K562 (cell line): ENCODE data around the gene DNAJB2. TPM values are rescaled to one million over a fixed set of nuclear protein-coding genes. Genes with fewer than 3 reads are reported as not detected.

Experiments
- FIP1L1 ChIP-seq: fragments of 200-400 bp; formaldehyde crosslinking; IDR thresholded peaks from 2 replicates; pipeline ENCODE4 v1.6.1; 2018; ENCODE audit warnings: mild to moderate bottlenecking, low read depth, low read length; ENCODE audit not compliant: poor library complexity, severe bottlenecking
- FOS ChIP-seq: IDR thresholded peaks from 3 replicates; pipeline ENCODE4 v1.6.1; 2011; ENCODE audit not compliant: insufficient read length; ENCODE audit errors: extremely low read depth
- GTF2E2 ChIP-seq: fragments of 200-800 bp; sonication (Bioruptor generic); IDR thresholded peaks from 2 replicates; pipeline ENCODE4 v1.6.1; 2016; ENCODE audit warnings: missing genetic modification characterization, missing compliant biosample characterization
- KAT7 ChIP-seq: sonication (generic); formaldehyde crosslinking; IDR thresholded peaks from 2 replicates; pipeline ENCODE4 v1.8.0; 2022; ENCODE audit warnings: missing genetic modification reagents, mild to moderate bottlenecking, borderline replicate concordance
- MTA3 ChIP-seq: fragments of 450-650 bp; formaldehyde crosslinking; IDR thresholded peaks from 2 replicates; pipeline ENCODE4 v1.6.1; 2017; ENCODE audit warnings: mild to moderate bottlenecking, borderline replicate concordance
- NFRKB ChIP-seq: fragments of 450-650 bp; IDR thresholded peaks from 2 replicates; pipeline ENCODE4 v1.6.1; 2016; ENCODE audit warnings: low read depth
- NFYB ChIP-seq: IDR thresholded peaks from 2 replicates; pipeline ENCODE4 v1.6.1; 2011; ENCODE audit warnings: mild to moderate bottlenecking, moderate library complexity; ENCODE audit not compliant: insufficient read length; ENCODE audit errors: extremely low read depth
- POLR2A ChIP-seq: fragments of 450-650 bp; conservative IDR thresholded peaks from 2 replicates; pipeline ENCODE4 v1.6.1; 2016
- SAP30 ChIP-seq: fragments of 200-600 bp; sonication (generic); IDR thresholded peaks from 2 replicates; pipeline ENCODE4 v1.6.1; 2012; ENCODE audit warnings: borderline replicate concordance, low read depth, mild to moderate bottlenecking, moderate library complexity, low read length, control low read depth, inconsistent platforms; ENCODE audit not compliant: insufficient read depth, poor library complexity, severe bottlenecking
- TAF7 ChIP-seq: fragments of 450-650 bp; IDR thresholded peaks from 2 replicates; pipeline ENCODE4 v1.6.1; 2016; ENCODE audit warnings: missing genetic modification characterization, missing compliant biosample characterization
- polyA plus RNA-seq, 8 experiments: library from polyadenylated mRNA; depleted of rRNA in 4 of 8; stranded (reverse) in 5 of 8; unstranded in 3 of 8; fragments of >200 nt; fragmentation: Nextera tagmentation in 2 of 8; fragmentation: Illumina TruSeq in 1 of 8; extraction: Ambion mirVana in 2 of 8; extraction: Trizol in 1 of 8; gene quantifications; 2 replicates each; pipeline versions ENCODE4 v1.2.1 to v1.2.3, GENCODE V29; 2011 to 2014; ENCODE audit warnings: inconsistent platforms in 1 of 8, missing spikeins in 1 of 8
- total RNA-seq, 7 experiments: library from RNA; depleted of rRNA in 6 of 7; stranded (reverse); fragments of >200 nt in 6 of 7; fragmentation: Illumina TruSeq in 2 of 7; extraction: Trizol in 2 of 7; gene quantifications; 2 replicates each; pipeline versions ENCODE4 v1.2.1 to v1.2.3, GENCODE V29; 2011 to 2021; ENCODE audit warnings: low replicate concordance in 1 of 7
- TF ChIP-seq, protein P1 (sequence below), 2 experiments: fragments of 450-650 bp; conservative IDR thresholded peaks; 2 replicates each; pipeline ENCODE4 v1.6.1; 2017; ENCODE audit warnings: mild to moderate bottlenecking in 2 of 2, moderate library complexity in 2 of 2
- TF ChIP-seq, protein P2 (sequence below): fragments of 250-450 bp; sonication (Bioruptor Pico); IDR thresholded peaks from 2 replicates; pipeline ENCODE4 v1.4.0; 2020; ENCODE audit warnings: mild to moderate bottlenecking
- TF ChIP-seq, protein P3 (sequence below), 2 experiments: fragments of 450-650 bp; IDR thresholded peaks; 2 replicates each; pipeline ENCODE4 v1.6.1; 2016
- TF ChIP-seq, protein P4 (sequence below): fragments of 450-650 bp; IDR thresholded peaks from one replicate; pipeline ENCODE4 v1.6.1; 2018; ENCODE audit warnings: mild to moderate bottlenecking, moderate library complexity; ENCODE audit not compliant: partially characterized antibody
- TF ChIP-seq, protein P5 (sequence below): IDR thresholded peaks from 2 replicates; pipeline ENCODE4 v1.6.1; 2011; ENCODE audit not compliant: insufficient read length; ENCODE audit errors: extremely low read depth
- TF ChIP-seq, protein P6 (sequence below): fragments of 450-650 bp; IDR thresholded peaks from 2 replicates; pipeline ENCODE4 v1.6.1; 2016; ENCODE audit warnings: mild to moderate bottlenecking

DNAJB2 gene
- total and polyA plus RNA-seq, 9 of the 15 experiments (the other 6 are each of a cell fraction or from before 2014, with no cell fraction given) = 0.08 to 3.0 (median 2.2) TPM; not detected in 1

DNA sequence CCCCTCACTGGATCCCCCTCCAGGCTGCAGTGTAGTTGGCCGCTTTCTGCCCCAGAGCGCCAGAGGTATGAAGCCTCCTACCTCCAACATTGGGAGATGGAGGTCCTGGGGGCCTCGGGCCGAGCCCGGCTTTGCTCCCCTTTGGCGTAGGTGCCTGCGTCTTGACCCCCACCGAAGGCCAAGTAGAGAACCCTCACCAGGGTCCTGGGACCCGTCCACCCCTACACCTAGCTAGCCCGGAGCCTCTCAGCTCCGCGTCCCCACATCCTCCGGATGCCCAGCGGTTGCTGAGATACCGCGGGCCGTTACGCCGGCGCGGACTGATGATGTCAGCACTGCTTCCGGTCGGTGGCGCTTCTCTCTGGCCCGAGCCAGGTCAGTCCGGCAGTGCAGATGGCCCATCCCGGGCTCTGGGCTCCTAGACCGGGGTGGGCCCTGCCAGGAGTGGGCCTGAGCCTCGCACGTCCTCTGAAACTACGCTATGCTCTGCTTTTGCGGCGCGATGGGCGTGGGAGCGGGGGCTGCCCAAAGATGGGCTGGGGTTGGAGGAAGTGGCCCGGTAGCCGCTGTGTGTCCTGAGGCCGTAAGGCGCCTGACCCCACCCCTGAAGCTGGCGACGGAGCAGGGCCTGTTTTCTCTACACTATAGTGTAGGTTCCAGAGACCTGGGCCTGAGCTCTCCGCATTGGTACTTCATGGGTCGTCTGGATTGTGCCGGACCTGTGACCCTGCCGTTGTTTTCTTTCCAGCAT lies 33.8 kb upstream of the DNAJB2 start, which contains the start of the genes GLB1L and STK16 (continued):
- TF ChIP-seq, protein P1, sequence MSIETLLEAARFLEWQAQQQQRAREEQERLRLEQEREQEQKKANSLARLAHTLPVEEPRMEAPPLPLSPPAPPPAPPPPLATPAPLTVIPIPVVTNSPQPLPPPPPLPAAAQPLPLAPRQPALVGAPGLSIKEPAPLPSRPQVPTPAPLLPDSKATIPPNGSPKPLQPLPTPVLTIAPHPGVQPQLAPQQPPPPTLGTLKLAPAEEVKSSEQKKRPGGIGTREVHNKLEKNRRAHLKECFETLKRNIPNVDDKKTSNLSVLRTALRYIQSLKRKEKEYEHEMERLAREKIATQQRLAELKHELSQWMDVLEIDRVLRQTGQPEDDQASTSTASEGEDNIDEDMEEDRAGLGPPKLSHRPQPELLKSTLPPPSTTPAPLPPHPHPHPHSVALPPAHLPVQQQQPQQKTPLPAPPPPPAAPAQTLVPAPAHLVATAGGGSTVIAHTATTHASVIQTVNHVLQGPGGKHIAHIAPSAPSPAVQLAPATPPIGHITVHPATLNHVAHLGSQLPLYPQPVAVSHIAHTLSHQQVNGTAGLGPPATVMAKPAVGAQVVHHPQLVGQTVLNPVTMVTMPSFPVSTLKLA (conservative IDR thresholded peaks at IDR 0.05) = peak; percentile 37 to 81
- TF ChIP-seq FOS (no peak), POLR2A (peak; percentile 92), GTF2E2 (tag) (no peak), NFYB (no peak), SAP30 (peak; percentile 61), FIP1L1 (no peak), KAT7 (CRISPR knock-in tag) (peak; percentile 73; the same call in 1 of the 2 replicates), TAF7 (no peak), MTA3 (no peak; the same call in 1 of the 2 replicates), NFRKB (0 out of 2 replicates have a peak, but pooled peaks have one; percentile 27)
- TF ChIP-seq, protein P2, sequence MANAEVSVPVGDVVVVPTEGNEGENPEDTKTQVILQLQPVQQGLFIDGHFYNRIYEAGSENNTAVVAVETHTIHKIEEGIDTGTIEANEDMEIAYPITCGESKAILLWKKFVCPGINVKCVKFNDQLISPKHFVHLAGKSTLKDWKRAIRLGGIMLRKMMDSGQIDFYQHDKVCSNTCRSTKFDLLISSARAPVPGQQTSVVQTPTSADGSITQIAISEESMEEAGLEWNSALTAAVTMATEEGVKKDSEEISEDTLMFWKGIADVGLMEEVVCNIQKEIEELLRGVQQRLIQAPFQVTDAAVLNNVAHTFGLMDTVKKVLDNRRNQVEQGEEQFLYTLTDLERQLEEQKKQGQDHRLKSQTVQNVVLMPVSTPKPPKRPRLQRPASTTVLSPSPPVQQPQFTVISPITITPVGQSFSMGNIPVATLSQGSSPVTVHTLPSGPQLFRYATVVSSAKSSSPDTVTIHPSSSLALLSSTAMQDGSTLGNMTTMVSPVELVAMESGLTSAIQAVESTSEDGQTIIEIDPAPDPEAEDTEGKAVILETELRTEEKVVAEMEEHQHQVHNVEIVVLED = 0 out of 2 replicates have a peak, but pooled peaks have one; percentile 51
- TF ChIP-seq, protein P3, sequence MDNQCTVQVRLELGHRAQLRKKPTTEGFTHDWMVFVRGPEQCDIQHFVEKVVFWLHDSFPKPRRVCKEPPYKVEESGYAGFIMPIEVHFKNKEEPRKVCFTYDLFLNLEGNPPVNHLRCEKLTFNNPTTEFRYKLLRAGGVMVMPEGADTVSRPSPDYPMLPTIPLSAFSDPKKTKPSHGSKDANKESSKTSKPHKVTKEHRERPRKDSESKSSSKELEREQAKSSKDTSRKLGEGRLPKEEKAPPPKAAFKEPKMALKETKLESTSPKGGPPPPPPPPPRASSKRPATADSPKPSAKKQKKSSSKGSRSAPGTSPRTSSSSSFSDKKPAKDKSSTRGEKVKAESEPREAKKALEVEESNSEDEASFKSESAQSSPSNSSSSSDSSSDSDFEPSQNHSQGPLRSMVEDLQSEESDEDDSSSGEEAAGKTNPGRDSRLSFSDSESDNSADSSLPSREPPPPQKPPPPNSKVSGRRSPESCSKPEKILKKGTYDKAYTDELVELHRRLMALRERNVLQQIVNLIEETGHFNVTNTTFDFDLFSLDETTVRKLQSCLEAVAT (IDR thresholded peaks at IDR 0.05) = peak in 1 of 2 experiments; percentile 89; a peak in 3 of 4 replicates
- TF ChIP-seq, protein P4, sequence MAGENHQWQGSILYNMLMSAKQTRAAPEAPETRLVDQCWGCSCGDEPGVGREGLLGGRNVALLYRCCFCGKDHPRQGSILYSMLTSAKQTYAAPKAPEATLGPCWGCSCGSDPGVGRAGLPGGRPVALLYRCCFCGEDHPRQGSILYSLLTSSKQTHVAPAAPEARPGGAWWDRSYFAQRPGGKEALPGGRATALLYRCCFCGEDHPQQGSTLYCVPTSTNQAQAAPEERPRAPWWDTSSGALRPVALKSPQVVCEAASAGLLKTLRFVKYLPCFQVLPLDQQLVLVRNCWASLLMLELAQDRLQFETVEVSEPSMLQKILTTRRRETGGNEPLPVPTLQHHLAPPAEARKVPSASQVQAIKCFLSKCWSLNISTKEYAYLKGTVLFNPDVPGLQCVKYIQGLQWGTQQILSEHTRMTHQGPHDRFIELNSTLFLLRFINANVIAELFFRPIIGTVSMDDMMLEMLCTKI = no peak
- TF ChIP-seq, protein P5, sequence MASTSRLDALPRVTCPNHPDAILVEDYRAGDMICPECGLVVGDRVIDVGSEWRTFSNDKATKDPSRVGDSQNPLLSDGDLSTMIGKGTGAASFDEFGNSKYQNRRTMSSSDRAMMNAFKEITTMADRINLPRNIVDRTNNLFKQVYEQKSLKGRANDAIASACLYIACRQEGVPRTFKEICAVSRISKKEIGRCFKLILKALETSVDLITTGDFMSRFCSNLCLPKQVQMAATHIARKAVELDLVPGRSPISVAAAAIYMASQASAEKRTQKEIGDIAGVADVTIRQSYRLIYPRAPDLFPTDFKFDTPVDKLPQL = no peak
- TF ChIP-seq, protein P6, sequence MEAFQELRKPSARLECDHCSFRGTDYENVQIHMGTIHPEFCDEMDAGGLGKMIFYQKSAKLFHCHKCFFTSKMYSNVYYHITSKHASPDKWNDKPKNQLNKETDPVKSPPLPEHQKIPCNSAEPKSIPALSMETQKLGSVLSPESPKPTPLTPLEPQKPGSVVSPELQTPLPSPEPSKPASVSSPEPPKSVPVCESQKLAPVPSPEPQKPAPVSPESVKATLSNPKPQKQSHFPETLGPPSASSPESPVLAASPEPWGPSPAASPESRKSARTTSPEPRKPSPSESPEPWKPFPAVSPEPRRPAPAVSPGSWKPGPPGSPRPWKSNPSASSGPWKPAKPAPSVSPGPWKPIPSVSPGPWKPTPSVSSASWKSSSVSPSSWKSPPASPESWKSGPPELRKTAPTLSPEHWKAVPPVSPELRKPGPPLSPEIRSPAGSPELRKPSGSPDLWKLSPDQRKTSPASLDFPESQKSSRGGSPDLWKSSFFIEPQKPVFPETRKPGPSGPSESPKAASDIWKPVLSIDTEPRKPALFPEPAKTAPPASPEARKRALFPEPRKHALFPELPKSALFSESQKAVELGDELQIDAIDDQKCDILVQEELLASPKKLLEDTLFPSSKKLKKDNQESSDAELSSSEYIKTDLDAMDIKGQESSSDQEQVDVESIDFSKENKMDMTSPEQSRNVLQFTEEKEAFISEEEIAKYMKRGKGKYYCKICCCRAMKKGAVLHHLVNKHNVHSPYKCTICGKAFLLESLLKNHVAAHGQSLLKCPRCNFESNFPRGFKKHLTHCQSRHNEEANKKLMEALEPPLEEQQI = no peak
